Astrocyte (in vitro differentiated cells and primary cell): ENCODE measurements around the gene CCR8. TPM values are rescaled to one million over a fixed set of nuclear protein-coding genes. Genes with fewer than 3 reads are reported as not detected.

Experiments
- total RNA-seq: library from RNA; stranded (reverse); gene quantifications from 2 replicates; pipeline ENCODE4 v1.2.1, GENCODE V29; 2021

The CCR8 gene
- total RNA-seq, 1 donor from 2014 or later = not detected

Other genes starting within 250 kb of the CCR8 start
- gene GORASP1, start 222.1 kb upstream of the CCR8 start, total RNA-seq = 39.5 and 45.6 TPM in 2 replicates
- 3.9 and 4.1 TPM in 2 replicates for gene TTC21A, start 222.0 kb upstream of the CCR8 start, total RNA-seq
- 42.3 and 47.0 TPM in 2 replicates for gene CSRNP1, start 176.1 kb upstream of the CCR8 start, total RNA-seq
- 1.1 and 1.5 TPM in 2 replicates for gene XIRP1, start 137.1 kb upstream of the CCR8 start, total RNA-seq
- gene CX3CR1, start 49.7 kb upstream of the CCR8 start, total RNA-seq = 0.17 and 0.32 TPM in 2 replicates
- gene SLC25A38, start 53.7 kb downstream of the CCR8 start, total RNA-seq = 33.0 and 34.4 TPM in 2 replicates
- 881 and 1,004 TPM in 2 replicates for gene RPSA, start 77.0 kb downstream of the CCR8 start, total RNA-seq
- gene MOBP, start 138.0 kb downstream of the CCR8 start, total RNA-seq = 0.16 and 0.41 TPM in 2 replicates